ENCODE data around the gene SLC25A13. TPM values are rescaled to one million over a fixed set of nuclear protein-coding genes. Genes with fewer than 3 reads are reported as not detected.

SLC25A13 gene
- total and polyA plus RNA-seq, 2 of the 4 experiments (the other 2 are of a cell fraction), result 7.4 to 11.7 TPM

DNA sequence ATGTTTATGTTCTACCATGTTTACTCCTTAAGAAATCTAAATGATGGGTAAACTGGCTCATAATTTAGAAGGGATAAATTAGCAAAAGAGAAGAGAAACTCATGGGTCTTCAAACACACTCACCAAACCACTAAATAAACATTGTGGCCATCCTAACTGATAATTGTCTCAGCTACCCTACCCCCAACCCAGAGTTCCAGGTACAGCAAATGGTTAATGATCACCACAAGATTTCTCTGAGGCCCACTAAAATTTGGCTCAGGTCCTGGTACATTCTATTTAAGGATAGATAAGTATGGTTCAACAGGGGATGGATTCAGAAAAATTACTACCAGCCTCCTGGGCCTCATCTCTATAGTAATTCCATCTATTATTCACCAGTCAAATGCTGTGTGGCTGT is 21.4 kb downstream of the SLC25A13 start:
- Histone ChIP-seq H3K18ac (ENCODE audit: low read depth, low read length) (no peak overlapping the region), H3K79me1 (ENCODE audit: low read depth in 1 of 2, low read length in 2 of 2) (peaks cover 15 to 23% of the 10 kb centered on the region in 2 experiments; a peak in 3 of 4 replicates), H4K91ac (ENCODE audit: insufficient read depth, low read depth, low read length) (no peak overlapping the region), H3K23ac (ENCODE audit: low read depth, low read length) (no peak overlapping the region), H3K27ac (ENCODE audit: insufficient read depth, low read length) (no peak overlapping the region), H2AFZ (replicated peaks; ENCODE audit: low read length, poor library complexity) (no peak overlapping the region), H3K4me2 (ENCODE audit: low read depth, low read length) (no peak overlapping the region), H3K9me3 (ENCODE audit: control insufficient read depth, insufficient read depth, low read length) (no peaks in the 10 kb centered on the region), H3K4ac (ENCODE audit: low read depth, low read length) (no peak overlapping the region), H2AK9ac (replicated peaks; ENCODE audit: low read depth, low read length, poor library complexity) (no peak overlapping the region), H3K36me3 (ENCODE audit: control insufficient read depth, insufficient read depth, low read length) (no peaks in the 10 kb centered on the region), H4K8ac (ENCODE audit: low read depth in 2 of 2, low read length in 2 of 2) (no peak overlapping the region), H2AK5ac (ENCODE audit: low read depth, low read length) (no peak overlapping the region), H3K9ac (ENCODE audit: low read depth, low read length) (no peak overlapping the region), H3K4me3 (ENCODE audit: insufficient read depth, low read depth, low read length) (no peak overlapping the region), H3K9me1 (ENCODE audit: insufficient read depth, low read length) (peaks cover 3% of the 10 kb centered on the region), H4K20me1 (ENCODE audit: insufficient read depth, low read length) (peaks cover 14% of the 10 kb centered on the region; the same call in 1 of the 2 replicates), H3K14ac (replicated peaks; ENCODE audit: low read depth, low read length) (no peak overlapping the region), H2BK15ac (ENCODE audit: low read depth, low read length) (no peak overlapping the region), H2BK120ac (ENCODE audit: low read depth, low read length) (no peak overlapping the region), H3K56ac (ENCODE audit: extremely low read depth, insufficient read depth, low read length) (no peak overlapping the region), H3K4me1 (ENCODE audit: control insufficient read depth, insufficient read depth, low read length) (peaks cover 11% of the 10 kb centered on the region), H3K27me3 (ENCODE audit: control insufficient read depth, insufficient read depth, low read length) (no peaks in the 10 kb centered on the region), H4K5ac (ENCODE audit: low read depth, low read length) (no peak overlapping the region), H2BK5ac (ENCODE audit: low read depth, low read length, poor library complexity, severe bottlenecking) (no peak overlapping the region), H2BK20ac (ENCODE audit: low read depth, low read length) (no peak overlapping the region)
- in situ Hi-C loops (cut with MboI; ENCODE audit: low sequenced_read_pairs), result no loop called here
- no peak for ATAC-seq (ENCODE audit: low read depth)
- POLR2A ChIA-PET (ENCODE audit: unreplicated experiment), result no interaction called here
- DNase-seq, result no peak
- intact Hi-C loops (cut with micrococcal nuclease), result no loop called here
- CTCF ChIA-PET, result no interaction called here
- dilution Hi-C loops (cut with HindIII; ENCODE audit: low sequenced_read_pairs, unreplicated experiment), result no loop called here
- no TSS peak for BruUV-seq (replicated peaks)
- TF ChIP-seq MXI1 (IDR thresholded peaks at IDR 0.05; ENCODE audit: borderline replicate concordance, low read depth, low read length) (no peak), CHD1 (IDR thresholded peaks at IDR 0.05; ENCODE audit: low read depth, low read length) (no peak), NFE2L2 (IDR thresholded peaks at IDR 0.05; ENCODE audit: low read depth, low read length) (no peak), CEBPB (IDR thresholded peaks at IDR 0.05; ENCODE audit: low read depth, low read length) (no peak), FOS (IDR thresholded peaks at IDR 0.05; ENCODE audit: low read depth, low read length) (no peak), BHLHE40 (IDR thresholded peaks at IDR 0.05; ENCODE audit: low read depth, low read length) (no peak), POLR2A (IDR thresholded peaks at IDR 0.05; ENCODE audit: low read depth, low read length) (no peak), RCOR1 (IDR thresholded peaks at IDR 0.05; ENCODE audit: insufficient replicate concordance, low read length) (no peak), MAZ (IDR thresholded peaks at IDR 0.05; ENCODE audit: borderline replicate concordance, low read depth, low read length) (no peak), MAFK (IDR thresholded peaks at IDR 0.05; ENCODE audit: low read depth, low read length) (no peak), RFX5 (IDR thresholded peaks at IDR 0.05; ENCODE audit: low read depth, low read length) (no peak), SMC3 (IDR thresholded peaks at IDR 0.05; ENCODE audit: low read depth, low read length) (no peak), RAD21 (IDR thresholded peaks at IDR 0.05; ENCODE audit: low read length) (no peak)
- TF ChIP-seq, protein P1, sequence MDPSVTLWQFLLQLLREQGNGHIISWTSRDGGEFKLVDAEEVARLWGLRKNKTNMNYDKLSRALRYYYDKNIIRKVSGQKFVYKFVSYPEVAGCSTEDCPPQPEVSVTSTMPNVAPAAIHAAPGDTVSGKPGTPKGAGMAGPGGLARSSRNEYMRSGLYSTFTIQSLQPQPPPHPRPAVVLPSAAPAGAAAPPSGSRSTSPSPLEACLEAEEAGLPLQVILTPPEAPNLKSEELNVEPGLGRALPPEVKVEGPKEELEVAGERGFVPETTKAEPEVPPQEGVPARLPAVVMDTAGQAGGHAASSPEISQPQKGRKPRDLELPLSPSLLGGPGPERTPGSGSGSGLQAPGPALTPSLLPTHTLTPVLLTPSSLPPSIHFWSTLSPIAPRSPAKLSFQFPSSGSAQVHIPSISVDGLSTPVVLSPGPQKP (IDR thresholded peaks at IDR 0.05; ENCODE audit: borderline replicate concordance, low read depth, low read length), result no peak
- TF ChIP-seq, protein P2, sequence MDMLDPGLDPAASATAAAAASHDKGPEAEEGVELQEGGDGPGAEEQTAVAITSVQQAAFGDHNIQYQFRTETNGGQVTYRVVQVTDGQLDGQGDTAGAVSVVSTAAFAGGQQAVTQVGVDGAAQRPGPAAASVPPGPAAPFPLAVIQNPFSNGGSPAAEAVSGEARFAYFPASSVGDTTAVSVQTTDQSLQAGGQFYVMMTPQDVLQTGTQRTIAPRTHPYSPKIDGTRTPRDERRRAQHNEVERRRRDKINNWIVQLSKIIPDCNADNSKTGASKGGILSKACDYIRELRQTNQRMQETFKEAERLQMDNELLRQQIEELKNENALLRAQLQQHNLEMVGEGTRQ (IDR thresholded peaks at IDR 0.05; ENCODE audit: low read depth, low read length), result no peak
- TF ChIP-seq, protein P3, sequence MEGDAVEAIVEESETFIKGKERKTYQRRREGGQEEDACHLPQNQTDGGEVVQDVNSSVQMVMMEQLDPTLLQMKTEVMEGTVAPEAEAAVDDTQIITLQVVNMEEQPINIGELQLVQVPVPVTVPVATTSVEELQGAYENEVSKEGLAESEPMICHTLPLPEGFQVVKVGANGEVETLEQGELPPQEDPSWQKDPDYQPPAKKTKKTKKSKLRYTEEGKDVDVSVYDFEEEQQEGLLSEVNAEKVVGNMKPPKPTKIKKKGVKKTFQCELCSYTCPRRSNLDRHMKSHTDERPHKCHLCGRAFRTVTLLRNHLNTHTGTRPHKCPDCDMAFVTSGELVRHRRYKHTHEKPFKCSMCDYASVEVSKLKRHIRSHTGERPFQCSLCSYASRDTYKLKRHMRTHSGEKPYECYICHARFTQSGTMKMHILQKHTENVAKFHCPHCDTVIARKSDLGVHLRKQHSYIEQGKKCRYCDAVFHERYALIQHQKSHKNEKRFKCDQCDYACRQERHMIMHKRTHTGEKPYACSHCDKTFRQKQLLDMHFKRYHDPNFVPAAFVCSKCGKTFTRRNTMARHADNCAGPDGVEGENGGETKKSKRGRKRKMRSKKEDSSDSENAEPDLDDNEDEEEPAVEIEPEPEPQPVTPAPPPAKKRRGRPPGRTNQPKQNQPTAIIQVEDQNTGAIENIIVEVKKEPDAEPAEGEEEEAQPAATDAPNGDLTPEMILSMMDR (conservative IDR thresholded peaks at IDR 0.05; ENCODE audit: low read depth, low read length), result no peak

Data from IMR-90 (cell line).